SK-N-SH treated with all-trans-retinoic acid at 6 μM for 48 hours (cell line): ENCODE data around the gene STRC.
"Not testable (repeated sequence)": the region's sequence is repeated elsewhere in the genome, so short reads cannot be mapped to it uniquely, and the experiment has no call there.

Experiments
- PPARA ChIP-seq: fragments of 250-450 bp; sonication (Bioruptor Pico); IDR thresholded peaks from 2 replicates; pipeline ENCODE4 v1.5.0; 2020; ENCODE audit warnings: mild to moderate bottlenecking, borderline replicate concordance
- RARB ChIP-seq: fragments of 250-450 bp; sonication (Bioruptor Pico); IDR thresholded peaks from 2 replicates; pipeline ENCODE4 v1.8.0; 2021; ENCODE audit warnings: mild to moderate bottlenecking, moderate library complexity
- SNAI2 ChIP-seq: fragments of 250-450 bp; sonication (Bioruptor Pico); IDR thresholded peaks from 2 replicates; pipeline ENCODE4 v1.5.0; 2020; ENCODE audit warnings: mild to moderate bottlenecking, moderate library complexity
- TF ChIP-seq, protein P1 (sequence below): fragments of 250-450 bp; sonication (Bioruptor Pico); IDR thresholded peaks from 2 replicates; pipeline ENCODE4 v1.8.0; 2020; ENCODE audit warnings: mild to moderate bottlenecking, moderate library complexity, borderline replicate concordance

DNA sequence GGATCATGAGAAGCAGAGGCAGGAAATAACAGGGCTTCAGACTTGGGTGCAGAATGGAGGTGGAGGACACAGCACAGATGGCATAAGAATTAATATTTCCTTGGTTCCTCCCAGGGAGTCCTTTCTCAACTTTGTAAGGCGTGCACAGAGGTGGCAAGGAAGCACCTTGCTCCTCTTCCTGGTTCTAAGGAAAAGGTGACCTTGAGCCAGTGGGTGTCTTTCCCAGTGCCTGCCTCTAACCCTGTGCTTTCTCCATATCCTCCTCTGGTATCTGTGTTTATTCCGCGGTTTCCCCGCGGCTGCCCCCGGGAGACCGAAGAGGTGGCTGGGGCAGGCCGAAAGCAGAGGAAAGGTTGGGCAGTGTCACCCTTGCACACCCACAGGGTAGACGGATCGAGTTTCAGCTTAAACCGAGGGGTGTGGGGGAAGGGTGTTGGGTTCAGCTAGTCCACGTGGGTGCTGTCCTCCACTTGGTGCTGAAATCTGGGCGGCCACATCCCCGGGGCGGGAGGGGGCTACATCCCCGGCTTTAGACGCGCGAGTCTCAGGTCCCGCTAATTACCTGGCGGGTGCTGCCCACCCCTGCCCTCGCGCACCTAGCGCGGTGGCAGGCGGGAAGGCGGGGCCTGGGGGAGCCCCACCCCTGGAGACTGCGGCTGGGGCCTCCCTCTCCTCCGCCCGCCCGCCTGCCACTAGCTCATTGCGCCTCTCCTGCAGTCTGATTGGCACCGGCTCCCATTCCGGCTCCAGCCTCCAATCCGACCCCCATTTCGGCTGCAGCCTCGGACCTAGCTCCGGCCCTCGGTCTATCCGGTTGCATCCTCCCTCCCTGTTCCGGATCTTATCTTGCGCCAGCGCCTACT is 25.0 kb downstream of the STRC start, which contains the start of gene CKMT1B:
- not testable (repeated sequence) for TF ChIP-seq PPARA (CRISPR knock-in tag); SNAI2 (CRISPR knock-in tag); RARB
- TF ChIP-seq, protein P1, sequence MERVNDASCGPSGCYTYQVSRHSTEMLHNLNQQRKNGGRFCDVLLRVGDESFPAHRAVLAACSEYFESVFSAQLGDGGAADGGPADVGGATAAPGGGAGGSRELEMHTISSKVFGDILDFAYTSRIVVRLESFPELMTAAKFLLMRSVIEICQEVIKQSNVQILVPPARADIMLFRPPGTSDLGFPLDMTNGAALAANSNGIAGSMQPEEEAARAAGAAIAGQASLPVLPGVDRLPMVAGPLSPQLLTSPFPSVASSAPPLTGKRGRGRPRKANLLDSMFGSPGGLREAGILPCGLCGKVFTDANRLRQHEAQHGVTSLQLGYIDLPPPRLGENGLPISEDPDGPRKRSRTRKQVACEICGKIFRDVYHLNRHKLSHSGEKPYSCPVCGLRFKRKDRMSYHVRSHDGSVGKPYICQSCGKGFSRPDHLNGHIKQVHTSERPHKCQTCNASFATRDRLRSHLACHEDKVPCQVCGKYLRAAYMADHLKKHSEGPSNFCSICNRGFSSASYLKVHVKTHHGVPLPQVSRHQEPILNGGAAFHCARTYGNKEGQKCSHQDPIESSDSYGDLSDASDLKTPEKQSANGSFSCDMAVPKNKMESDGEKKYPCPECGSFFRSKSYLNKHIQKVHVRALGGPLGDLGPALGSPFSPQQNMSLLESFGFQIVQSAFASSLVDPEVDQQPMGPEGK (CRISPR knock-in tag), result not testable (repeated sequence)
